HPDE6-E6E7 (cell line): ENCODE data around the gene C5.

Experiments
- DNase-seq: peaks from one replicate; pipeline ENCODE4 v3.0.0; 2011; ENCODE audit warnings: missing footprints; ENCODE audit errors: extremely low spot score

The C5 gene

DNA sequence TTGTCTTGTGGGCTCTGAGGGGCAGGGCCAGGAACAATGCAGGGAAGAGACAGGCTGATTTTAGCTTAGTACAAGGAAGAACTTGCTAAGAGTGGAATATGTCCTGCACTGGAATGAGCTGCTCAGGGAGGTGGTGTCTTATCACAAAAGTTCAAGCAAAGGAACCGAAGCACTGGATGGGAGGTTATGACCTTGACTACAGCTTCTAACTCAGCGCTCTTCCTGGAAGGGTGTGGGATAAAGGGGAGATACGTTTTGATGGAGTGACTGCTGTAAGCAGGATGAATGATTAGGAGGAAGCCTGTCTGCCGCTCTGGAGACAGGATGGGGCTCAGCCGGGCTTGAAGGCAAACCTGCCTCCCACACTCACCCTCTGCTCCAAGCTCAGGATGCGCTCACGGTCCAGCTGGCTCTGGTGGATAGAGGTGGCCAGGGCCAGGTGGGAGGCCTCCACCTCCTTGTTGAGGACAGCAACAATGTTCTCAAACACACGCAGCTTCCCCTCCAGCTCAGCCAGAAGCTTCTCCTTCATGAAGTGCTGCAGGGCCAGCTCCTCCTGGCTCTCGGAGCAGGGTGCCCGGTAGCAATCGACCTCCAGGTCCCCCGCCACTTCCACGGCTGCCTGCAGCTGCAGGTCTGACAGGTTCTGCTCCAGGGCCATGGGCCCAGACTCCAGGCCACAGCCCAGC is 137.0 kb downstream of the C5 start:
- DNase-seq, result no peak

DNA sequence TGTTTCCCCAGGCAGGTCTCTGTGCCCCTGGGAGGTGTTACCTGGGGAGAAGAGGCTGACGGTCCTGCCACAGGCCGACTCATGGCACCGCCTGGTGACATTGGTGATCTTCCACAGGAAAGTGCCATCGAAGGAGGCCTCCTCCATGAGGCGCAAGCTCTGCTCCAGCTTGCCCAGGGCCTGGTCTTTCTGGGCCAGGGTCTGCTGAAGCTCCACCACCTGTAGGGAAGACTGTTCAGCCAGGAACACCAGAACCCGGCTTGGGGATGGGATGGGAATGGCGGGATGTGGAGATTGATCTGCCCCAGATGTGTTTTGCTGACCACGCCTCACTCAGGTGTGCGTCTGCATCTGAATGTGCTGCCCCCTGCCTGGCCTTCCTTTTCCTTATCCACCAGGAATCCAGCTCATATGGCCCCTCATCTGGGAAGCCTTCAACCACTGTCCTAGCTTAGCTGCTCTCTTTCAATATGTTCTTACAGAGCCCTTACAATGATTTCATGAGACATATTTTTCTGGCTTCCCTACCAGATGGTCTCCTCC is 138.7 kb downstream of the C5 start:
- no peak for DNase-seq

DNA sequence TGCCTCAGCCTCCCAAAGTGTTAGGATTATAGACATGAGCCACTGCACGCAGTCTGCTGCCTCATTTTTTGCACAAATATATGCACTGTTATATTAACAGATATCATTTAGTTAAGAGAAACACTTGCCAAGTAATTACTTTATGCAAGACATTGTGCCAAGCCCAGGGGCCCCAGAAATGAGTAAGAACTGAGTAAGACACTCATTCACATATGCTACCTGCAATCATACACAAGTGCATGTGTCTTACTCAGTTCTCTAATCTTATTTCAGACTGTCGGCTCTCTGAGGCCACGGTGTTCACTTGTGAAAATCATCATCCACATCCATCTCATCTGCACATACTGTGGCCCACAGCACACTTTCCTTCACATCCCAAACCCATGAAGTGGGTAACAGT is 139.4 kb downstream of the C5 start:
- DNase-seq, result no peak

DNA sequence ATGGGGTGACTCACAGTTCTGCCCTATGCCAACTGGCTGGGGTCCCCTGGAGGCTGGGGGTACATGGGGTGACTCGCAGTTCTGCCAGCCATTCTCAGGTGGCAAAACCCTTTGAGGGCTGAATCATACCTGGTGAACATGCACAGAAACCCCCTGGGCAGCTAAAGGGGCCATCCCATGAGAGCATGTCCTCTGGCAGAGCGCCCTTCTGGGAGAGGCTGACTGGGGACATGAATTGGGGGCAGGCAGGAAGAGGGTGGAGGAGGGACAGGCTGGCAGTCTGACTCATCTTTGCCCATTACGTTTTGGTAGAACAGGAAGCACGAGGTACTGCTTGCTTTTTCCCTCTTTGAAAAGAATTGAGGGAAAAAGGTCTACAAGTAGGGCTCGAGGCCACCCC is 140.2 kb downstream of the C5 start:
- DNase-seq, result no peak

DNA sequence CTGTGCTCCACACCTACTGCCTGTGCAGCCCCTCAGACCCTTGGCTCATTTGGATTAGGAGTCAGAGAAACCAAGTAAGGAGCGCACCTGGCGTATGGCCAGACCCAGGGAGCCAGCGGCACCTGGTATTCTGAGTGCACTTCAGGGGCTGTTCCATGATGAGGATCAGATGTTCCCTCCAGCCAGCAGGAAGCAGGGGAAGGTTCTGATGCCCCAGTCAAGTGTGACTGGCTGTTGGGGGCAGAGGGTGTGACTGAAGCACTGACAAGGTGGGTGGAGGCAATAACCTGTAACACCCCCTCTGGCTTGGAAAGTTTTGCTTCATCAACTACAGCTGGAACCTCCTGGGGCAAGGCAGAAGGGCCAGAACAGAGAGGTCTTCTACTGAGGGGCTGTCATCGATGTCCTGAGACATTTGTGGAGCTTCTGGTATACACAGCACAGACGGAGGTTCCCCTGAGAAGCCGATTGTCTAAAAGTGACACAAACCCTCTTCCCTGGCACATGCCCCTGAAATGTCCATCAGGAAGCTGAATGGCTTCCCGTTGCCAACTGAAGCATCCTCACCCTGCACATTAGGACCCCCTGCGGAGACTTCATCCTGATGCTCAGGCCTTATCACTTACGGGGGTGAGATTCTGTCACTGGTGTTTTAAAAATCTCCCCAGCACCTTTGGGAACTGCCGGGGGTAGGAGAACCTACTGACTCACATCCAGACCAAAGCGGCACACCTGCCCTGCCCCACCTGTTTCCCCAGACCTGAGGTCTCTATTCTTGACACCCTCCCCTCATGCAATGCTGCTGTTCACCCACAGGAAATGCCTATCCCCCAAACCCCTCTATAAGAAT is 144.5 kb downstream of the C5 start:
- no peak for DNase-seq

DNA sequence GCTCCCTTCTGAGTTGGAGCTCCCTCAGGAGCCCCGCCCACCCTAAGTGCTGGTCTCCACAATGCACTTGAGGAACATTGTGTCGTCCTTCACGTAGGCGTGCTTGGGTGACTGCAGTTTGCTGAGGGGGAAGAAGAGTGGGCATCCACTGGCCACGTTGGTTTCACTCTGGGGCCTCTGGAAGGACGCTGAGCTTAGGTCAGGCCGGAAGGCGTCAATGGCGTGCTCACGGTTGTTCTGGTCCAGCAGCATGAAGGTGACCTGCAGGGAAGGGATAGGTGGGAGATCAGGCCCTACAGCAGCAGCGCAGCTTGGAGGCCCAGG is 145.1 kb downstream of the C5 start:
- no peak for DNase-seq

DNA sequence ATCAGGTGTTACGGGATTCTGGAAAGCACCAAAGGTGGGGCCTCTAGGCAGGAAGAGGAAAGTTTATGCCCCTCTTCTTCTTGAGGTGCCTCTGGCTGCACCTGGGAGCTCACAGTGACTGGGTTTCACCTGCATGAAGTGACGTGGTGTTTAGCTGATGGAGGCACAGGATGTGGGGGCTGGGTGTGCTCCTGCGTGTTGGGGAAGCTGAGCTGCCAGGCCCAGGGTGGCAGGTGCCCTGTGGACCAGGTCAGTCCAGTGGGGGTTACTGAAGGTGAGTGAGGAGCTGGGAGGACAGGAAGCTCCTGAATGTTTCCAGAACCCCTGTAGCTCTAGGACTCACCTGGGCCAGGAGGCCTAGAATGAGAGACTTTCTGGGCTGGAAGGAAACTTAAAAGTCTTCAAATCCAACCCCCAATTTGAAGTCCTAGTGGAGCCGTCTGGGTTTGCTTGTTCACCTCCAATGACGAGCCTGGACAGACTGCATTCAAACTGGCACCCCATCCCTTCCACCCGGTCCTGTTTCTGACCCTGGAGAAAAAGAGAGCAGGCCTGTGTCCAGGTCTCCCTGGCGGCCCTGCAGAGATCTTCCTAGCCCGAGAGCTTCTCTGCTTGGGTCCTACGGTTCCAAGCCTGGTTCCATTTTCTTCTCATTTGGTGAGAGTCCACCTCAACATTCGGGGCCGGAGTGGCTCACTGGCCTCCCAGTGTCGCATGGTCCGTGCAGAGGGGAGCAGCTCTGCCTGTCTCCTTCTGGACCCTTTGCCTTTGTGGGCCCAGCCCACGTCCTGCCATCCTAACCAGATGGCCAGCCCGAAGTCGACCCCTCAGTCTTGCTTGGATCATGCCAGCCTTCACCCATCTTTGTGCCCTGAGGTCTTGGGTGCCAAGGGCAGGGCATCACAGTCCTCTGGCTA is 145.8 kb downstream of the C5 start:
- DNase-seq, result no peak

DNA sequence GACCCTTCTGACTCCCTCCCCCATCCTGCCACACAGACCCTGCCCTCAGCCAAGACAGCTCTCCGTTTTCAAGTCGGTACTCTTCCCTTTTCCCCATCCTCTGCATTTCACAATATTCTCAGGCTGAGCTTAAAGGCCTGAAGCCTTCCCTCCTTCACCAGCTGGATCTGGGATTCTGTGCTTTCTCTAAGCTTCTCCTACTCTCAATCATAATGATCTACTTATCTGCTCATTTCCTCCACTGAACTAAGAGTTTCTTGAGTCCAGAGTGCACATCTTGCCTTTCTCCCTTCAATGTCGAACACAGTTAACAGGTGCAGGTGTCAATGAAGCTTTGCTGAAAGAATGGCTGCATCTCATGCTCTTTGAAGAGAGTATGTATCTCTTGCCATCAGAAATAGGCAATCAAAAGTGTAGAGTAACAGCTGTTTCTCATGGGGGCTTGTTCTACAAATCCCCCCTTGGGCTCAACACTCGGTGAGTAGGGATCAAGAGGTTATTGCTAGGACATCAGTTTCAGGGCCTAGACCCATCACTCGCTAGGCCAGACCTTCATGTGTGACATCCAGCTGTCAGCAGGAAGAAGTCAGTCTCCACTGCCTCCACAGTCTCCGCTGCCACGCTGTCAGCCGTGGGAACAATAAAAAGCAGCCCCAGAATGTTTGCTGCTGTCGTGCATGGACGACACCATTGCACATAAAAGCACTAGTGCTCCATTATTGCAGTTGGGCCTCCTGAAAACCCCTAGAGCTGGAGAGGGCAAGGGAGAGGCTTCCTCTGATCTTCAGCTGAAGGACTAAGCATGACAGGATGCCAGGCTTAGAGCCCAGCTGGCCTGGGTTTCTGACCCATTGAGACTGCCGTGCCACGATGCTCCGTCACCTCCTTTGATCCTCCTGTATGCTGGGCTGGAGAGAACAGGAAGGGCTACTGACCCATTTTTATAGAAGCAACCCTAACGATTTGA is 147.2 kb downstream of the C5 start:
- no peak for DNase-seq
